ENCODE measurements around the gene SELL.
"Not testable (repeated sequence)": the region's sequence is repeated elsewhere in the genome, so short reads cannot be mapped to it uniquely, and the experiment has no call there.

Gene SELL

GRCh38 chr1:169658777-169659176 lies 52.6 kb downstream of the SELL start:
- H3K9me3 ChIP-seq (replicated peaks; ENCODE audit: low read length); H3K9ac ChIP-seq (ENCODE audit: low read depth, low read length); H3K4me1 ChIP-seq (ENCODE audit: control insufficient read depth, insufficient read depth, low read length); H3K27me3 ChIP-seq (ENCODE audit: control insufficient read depth, insufficient read depth, low read length); H3K36me3 ChIP-seq (ENCODE audit: insufficient read depth, low read length); H3K4me3 ChIP-seq (ENCODE audit: low read length); H3K4me2 ChIP-seq (ENCODE audit: low read length): not testable (repeated sequence)

- no peaks in the 10 kb centered on the region for H3K4me1 ChIP-seq (ENCODE audit: control insufficient read depth, insufficient read depth, low read length)
- H3K27me3 ChIP-seq (ENCODE audit: control insufficient read depth, insufficient read depth, low read length), result peaks cover 2% of the 10 kb centered on the region
- no peaks in the 10 kb centered on the region for H3K9me3 ChIP-seq (replicated peaks; ENCODE audit: low read length)
- H3K9ac ChIP-seq (ENCODE audit: low read depth, low read length), result no peak overlapping the region
- H3K36me3 ChIP-seq (ENCODE audit: insufficient read depth, low read length), result no peaks in the 10 kb centered on the region
- no peak overlapping the region for H3K4me3 ChIP-seq (ENCODE audit: low read length)
- H3K4me2 ChIP-seq (ENCODE audit: low read length), result no peak overlapping the region
Observed at GRCh38 chr1:169653873-169654272, 57.5 kb downstream of the SELL start.

GRCh38 chr1:169651035-169651434 lies 60.4 kb downstream of the SELL start:
- H3K4me2 ChIP-seq (ENCODE audit: low read length), result no peak overlapping the region
- no peak overlapping the region for H3K9ac ChIP-seq (ENCODE audit: low read depth, low read length)
- no peaks in the 10 kb centered on the region for H3K9me3 ChIP-seq (replicated peaks; ENCODE audit: low read length)
- H3K4me1 ChIP-seq (ENCODE audit: control insufficient read depth, insufficient read depth, low read length), result no peaks in the 10 kb centered on the region
- no peak overlapping the region for H3K4me3 ChIP-seq (ENCODE audit: low read length)
- H3K36me3 ChIP-seq (ENCODE audit: insufficient read depth, low read length), result no peaks in the 10 kb centered on the region
- peaks cover 2% of the 10 kb centered on the region for H3K27me3 ChIP-seq (ENCODE audit: control insufficient read depth, insufficient read depth, low read length)

- H3K27me3 ChIP-seq (ENCODE audit: control insufficient read depth, insufficient read depth, low read length), result peaks cover 2% of the 10 kb centered on the region
Observed at GRCh38 chr1:169650551-169650950, 60.9 kb downstream of the SELL start.

GRCh38 chr1:169648709-169649108 lies 62.7 kb downstream of the SELL start:
- Histone ChIP-seq H3K9me3 (replicated peaks; ENCODE audit: low read length) (no peaks in the 10 kb centered on the region), H3K9ac (ENCODE audit: low read depth, low read length) (no peak overlapping the region), H3K4me2 (ENCODE audit: low read length) (no peak overlapping the region), H3K27me3 (ENCODE audit: control insufficient read depth, insufficient read depth, low read length) (peaks cover 2% of the 10 kb centered on the region), H3K4me3 (ENCODE audit: low read length) (no peak overlapping the region), H3K4me1 (ENCODE audit: control insufficient read depth, insufficient read depth, low read length) (no peaks in the 10 kb centered on the region), H3K36me3 (ENCODE audit: insufficient read depth, low read length) (no peaks in the 10 kb centered on the region)

More at GRCh38 chr1:169650551-169650950, 60.9 kb downstream of the SELL start:
- Histone ChIP-seq H3K4me3 (ENCODE audit: low read length) (no peak overlapping the region), H3K36me3 (ENCODE audit: insufficient read depth, low read length) (no peaks in the 10 kb centered on the region), H3K4me2 (ENCODE audit: low read length) (no peak overlapping the region), H3K9ac (ENCODE audit: low read depth, low read length) (no peak overlapping the region), H3K4me1 (ENCODE audit: control insufficient read depth, insufficient read depth, low read length) (no peaks in the 10 kb centered on the region), H3K9me3 (replicated peaks; ENCODE audit: low read length) (no peaks in the 10 kb centered on the region)

- Histone ChIP-seq H3K4me3 (ENCODE audit: low read length) (no peak overlapping the region), H3K4me2 (ENCODE audit: low read length) (no peak overlapping the region), H3K27me3 (ENCODE audit: control insufficient read depth, insufficient read depth, low read length) (peaks cover 2% of the 10 kb centered on the region), H3K9ac (ENCODE audit: low read depth, low read length) (no peak overlapping the region), H3K36me3 (ENCODE audit: insufficient read depth, low read length) (no peaks in the 10 kb centered on the region), H3K9me3 (replicated peaks; ENCODE audit: low read length) (no peaks in the 10 kb centered on the region), H3K4me1 (ENCODE audit: control insufficient read depth, insufficient read depth, low read length) (no peaks in the 10 kb centered on the region)
Observed at GRCh38 chr1:169648187-169648586, 63.2 kb downstream of the SELL start.

- Histone ChIP-seq H3K9me3 (replicated peaks; ENCODE audit: low read length) (no peaks in the 10 kb centered on the region), H3K36me3 (ENCODE audit: insufficient read depth, low read length) (no peaks in the 10 kb centered on the region), H3K4me2 (ENCODE audit: low read length) (no peak overlapping the region), H3K27me3 (ENCODE audit: control insufficient read depth, insufficient read depth, low read length) (peaks cover 2% of the 10 kb centered on the region), H3K9ac (ENCODE audit: low read depth, low read length) (no peak overlapping the region), H3K4me1 (ENCODE audit: control insufficient read depth, insufficient read depth, low read length) (no peaks in the 10 kb centered on the region), H3K4me3 (ENCODE audit: low read length) (no peak overlapping the region)
Observed at GRCh38 chr1:169647512-169647911, 63.9 kb downstream of the SELL start.

GRCh38 chr1:169644297-169644696 lies 67.1 kb downstream of the SELL start:
- Histone ChIP-seq H3K9ac (ENCODE audit: low read depth, low read length) (no peak overlapping the region), H3K4me3 (ENCODE audit: low read length) (no peak overlapping the region), H3K36me3 (ENCODE audit: insufficient read depth, low read length) (no peaks in the 10 kb centered on the region), H3K27me3 (ENCODE audit: control insufficient read depth, insufficient read depth, low read length) (no peaks in the 10 kb centered on the region), H3K9me3 (replicated peaks; ENCODE audit: low read length) (no peaks in the 10 kb centered on the region), H3K4me1 (ENCODE audit: control insufficient read depth, insufficient read depth, low read length) (no peaks in the 10 kb centered on the region), H3K4me2 (ENCODE audit: low read length) (no peak overlapping the region)
